ENCODE data around the gene RHEX. TPM values are rescaled to one million over a fixed set of nuclear protein-coding genes. Genes with fewer than 3 reads are reported as not detected.
"Not testable (repeated sequence)": the region's sequence is repeated elsewhere in the genome, so short reads cannot be mapped to it uniquely, and the experiment has no call there.

The RHEX gene
- total RNA-seq, 1 donor from 2014 or later, result 0.41 TPM

- not testable (repeated sequence) for DNase-seq (ENCODE audit: low spot score in 2 of 2); FAIRE-seq
Measured at GRCh38 chr1:206055639-206056323, 2.8 kb downstream of the RHEX start.

- not testable (repeated sequence) for DNase-seq (ENCODE audit: low spot score in 2 of 2); FAIRE-seq
Measured at GRCh38 chr1:206058289-206058926, 5.4 kb downstream of the RHEX start.

DNA sequence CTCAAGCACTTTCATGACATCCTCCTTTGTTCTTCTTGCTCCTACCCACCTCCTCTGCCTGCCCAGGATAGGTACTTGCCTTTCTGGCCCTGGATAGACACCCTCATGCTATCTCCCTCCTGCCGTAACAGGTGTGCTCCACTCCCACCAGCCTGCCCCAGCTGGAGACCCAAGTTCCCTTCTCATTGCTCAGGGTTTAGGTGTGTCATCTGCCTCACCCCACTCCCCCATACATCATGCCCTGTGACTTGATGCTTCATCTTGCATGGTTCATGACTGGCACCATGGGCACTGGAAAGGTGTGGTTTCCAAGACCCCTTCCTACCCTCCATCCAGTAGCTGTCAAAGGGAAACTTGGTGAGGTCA lies 5.9 kb downstream of the RHEX start:
- DNase-seq (ENCODE audit: low spot score in 2 of 2) (no peak), FAIRE-seq (no peak)

GRCh38 chr1:206059355-206059915 lies 6.5 kb downstream of the RHEX start:
- FAIRE-seq, result no peak
- no peak for DNase-seq (ENCODE audit: low spot score in 2 of 2)

- FAIRE-seq, result no peak
- DNase-seq (ENCODE audit: low spot score in 2 of 2), result peak in 1 of 2 donors; percentile 10
Measured at GRCh38 chr1:206060844-206061243, 7.9 kb downstream of the RHEX start.

- FAIRE-seq (no peak), DNase-seq (ENCODE audit: low spot score in 2 of 2) (no peak)
Measured at GRCh38 chr1:206062464-206062863, 9.5 kb downstream of the RHEX start.

DNA sequence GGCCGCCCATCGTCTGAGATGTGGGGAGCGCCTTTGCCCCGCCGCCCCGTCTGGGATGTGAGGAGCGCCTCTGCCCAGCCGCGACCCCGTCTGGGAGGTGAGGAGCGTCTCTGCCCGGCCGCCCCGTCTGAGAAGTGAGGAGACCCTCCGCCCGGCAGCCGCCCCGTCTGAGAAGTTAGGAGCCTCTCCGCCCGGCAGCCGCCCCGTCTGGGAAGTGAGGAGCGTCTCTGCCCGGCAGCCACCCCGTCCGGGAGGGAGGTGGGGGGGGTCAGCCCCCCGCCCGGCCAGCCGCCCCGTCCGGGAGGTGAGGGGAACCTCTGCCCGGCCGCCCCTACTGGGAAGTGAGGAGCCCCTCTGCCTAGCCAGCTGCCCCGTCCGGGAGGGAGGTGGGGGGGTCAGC lies 11.0 kb downstream of the RHEX start:
- not testable (repeated sequence) for DNase-seq (ENCODE audit: low spot score in 2 of 2); FAIRE-seq

GRCh38 chr1:206064501-206064900 lies 11.5 kb downstream of the RHEX start:
- DNase-seq (ENCODE audit: low spot score in 2 of 2), result not testable (repeated sequence)

DNA sequence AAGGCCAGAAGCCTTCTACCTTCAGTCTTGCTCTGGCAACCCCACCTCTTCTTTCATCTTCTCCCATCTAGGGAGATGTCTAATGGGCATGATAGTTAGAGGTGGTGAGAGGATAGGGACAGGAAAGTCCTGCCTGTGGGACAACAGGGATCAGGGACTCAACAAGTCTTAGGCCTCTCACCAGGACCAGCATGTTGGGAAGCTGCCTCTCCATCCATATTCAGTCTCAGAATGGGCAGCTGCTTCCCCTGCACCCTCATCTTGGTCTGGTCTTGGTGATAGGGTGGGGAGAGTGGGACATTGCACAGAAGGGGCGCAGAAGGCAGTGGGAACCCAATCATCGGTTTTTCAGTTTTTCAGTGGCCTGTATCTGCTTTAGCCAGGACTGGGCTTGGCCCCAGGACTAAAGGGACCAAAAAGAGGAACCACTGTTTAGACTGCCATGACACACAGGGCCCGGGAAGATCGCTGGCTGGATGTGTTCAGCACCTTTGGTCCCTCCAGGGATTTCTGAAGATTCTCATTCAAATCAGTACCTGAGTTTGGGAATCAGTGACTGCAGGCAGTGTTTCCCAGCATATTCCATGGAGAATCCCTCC lies 12.7 kb downstream of the RHEX start:
- no peak for FAIRE-seq

More at GRCh38 chr1:206064501-206064900, 11.5 kb downstream of the RHEX start:
- not testable (repeated sequence) for FAIRE-seq

DNA sequence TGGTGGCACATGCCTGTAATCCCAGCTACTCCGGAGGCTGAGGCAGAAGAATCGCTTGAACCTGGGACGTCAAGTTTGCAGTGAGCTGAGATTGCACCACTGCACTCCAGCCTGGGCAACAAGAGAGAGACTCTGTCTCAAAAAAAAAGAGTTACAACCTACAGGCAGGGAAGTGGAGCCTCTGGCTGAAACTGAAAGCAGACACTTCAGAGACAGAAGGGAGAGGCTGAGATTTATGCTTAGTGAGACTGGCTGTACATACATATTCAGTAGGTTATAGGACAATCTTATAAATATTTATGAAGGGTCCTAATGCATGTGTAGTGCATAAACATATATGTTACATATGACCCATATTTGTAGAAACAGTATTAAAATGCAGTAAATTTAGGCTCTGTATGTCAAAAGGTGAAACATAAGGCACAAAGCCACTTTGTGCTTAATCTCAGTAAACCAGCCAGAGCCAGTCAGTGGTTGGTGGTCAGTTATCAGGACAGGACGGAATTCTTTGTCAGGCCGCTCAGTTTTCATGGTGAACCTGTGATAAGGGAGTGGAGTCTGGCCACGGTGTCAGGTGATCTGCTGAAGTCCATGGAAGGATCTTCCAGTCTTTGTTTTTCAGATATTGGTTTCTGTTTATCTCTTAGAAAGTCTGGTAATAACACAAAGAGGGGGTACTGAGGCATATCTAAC lies 13.7 kb downstream of the RHEX start:
- FAIRE-seq (no peak), DNase-seq (ENCODE audit: low spot score in 2 of 2) (no peak)

More for the DNA sequence above, 12.7 kb downstream of the RHEX start:
- DNase-seq (ENCODE audit: low spot score in 2 of 2), result no peak

- DNase-seq (ENCODE audit: low spot score in 2 of 2) (no peak), FAIRE-seq (no peak)
Measured at GRCh38 chr1:206067486-206068227, 14.7 kb downstream of the RHEX start.

DNA sequence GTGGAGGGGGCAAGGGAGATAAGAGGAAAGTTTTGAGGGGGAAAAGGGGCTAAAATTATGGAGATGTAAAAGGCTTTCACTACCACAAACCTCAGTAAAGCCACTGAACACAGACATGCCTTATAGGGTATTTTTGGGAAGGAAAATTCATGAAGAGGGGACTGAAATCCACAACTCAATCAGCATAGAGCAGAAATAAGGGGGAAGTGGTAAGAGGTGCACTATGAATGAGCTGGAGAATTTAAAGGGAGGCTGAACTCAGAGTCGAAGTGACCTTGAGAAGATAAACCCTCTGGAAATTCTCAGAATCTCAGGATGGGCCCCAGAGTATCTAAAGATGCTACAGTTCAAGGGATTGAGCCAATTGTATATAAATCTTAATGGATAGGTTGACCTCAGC lies 15.3 kb downstream of the RHEX start:
- FAIRE-seq (no peak), DNase-seq (ENCODE audit: low spot score in 2 of 2) (no peak)

DNA sequence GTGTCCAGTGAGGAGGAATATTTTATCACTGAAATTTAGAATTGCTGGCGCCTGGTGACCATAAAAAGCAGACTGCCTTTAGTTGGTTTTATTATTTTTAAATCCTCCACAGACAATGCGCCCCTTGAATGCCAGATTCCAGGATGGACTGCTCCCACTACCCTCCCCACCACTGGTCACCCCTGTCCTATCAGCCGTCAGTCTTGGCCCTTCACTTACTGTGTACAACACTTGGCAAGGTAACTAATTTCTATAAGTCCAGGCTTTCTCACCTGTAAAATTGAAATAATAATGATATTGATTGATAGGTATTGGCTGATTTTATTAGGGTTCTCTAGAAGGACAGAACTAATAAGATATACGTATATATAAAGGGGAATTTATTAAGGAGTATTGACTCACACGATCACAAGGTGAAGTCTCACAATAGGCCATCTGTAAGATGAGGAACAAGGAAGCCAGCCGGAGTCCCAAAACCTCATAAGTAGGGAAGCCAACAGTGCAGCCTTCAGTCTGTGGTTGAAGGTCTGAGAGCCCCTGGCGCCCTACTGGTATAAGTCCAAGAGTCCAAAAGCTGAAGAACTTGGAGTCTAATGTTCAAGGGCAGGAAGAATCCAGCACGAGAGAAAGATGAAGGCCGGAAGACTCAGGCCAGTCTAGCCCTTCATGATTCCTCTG lies 17.8 kb downstream of the RHEX start:
- FAIRE-seq (no peak), DNase-seq (ENCODE audit: low spot score in 2 of 2) (no peak)

DNA sequence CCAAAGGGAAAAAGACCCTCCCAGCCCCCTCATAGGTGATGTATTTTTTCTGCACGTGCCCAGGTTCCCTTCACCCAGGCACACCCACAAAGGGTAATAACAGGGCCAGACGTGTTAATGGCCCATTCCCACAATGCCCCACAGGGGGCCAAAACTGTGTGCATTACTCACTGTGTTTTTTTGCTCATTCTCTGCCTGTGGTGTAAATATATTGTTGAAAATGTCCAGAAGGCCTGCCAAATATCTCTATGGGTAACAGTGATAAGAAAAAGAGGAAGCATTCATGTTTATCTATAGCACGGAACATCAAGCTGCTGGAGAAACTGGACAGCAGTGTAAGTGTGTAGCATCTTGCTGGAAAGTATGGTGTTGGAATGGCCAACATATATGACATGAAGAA lies 21.9 kb downstream of the RHEX start:
- DNase-seq (ENCODE audit: low spot score in 2 of 2) (no peak), FAIRE-seq (no peak)

GRCh38 chr1:206075786-206076755 lies 23.1 kb downstream of the RHEX start:
- DNase-seq (ENCODE audit: low spot score in 2 of 2) (no peak), FAIRE-seq (no peak)

DNA sequence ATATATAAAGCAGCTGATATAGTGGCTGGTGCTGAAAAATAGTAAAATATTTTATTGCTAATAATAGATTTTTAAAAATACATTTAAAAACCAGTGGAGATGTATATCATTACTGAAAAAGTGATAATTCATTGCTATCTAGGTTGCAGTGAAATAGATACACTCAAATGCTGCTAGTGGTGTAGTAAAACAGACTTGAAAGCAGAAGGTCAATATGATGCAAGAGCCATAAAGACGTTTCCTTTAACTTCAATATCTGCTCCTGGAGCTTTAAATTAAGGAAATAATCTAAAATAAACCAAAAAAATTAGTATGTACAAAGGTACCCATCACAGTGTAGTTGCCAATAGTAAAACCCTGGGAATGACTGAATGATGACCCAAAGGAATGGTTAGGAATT lies 26.2 kb downstream of the RHEX start:
- DNase-seq (ENCODE audit: low spot score in 2 of 2), result no peak
- FAIRE-seq, result no peak

- FAIRE-seq (no peak), DNase-seq (ENCODE audit: low spot score in 2 of 2) (no peak)
Measured at GRCh38 chr1:206080026-206080820, 27.2 kb downstream of the RHEX start.

DNA sequence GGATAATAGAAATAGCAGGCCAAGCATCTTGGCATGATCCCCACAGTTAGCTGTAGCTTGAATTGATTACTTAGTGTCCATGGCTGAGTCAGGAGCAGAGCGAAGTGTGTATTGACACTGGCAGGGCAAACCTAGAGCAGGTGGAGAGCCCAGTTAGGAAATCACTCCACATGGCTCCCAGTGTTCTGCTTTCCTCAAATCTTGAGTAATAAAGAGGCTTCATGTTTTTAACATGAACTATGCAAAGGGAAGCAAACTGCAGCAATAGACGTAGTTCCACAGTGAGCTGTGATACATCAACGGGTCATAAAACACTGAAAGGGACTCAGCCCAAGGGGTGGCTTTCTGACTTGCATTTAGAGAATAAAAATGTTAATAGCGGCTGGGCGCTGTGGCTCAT lies 28.9 kb downstream of the RHEX start:
- FAIRE-seq, result no peak
- no peak for DNase-seq (ENCODE audit: low spot score in 2 of 2)

All from frontal cortex (tissue), 4 donors.